Stomach (tissue), 9 donors: ENCODE measurements around the gene BCL3. TPM values are rescaled to one million over a fixed set of nuclear protein-coding genes. Genes with fewer than 3 reads are reported as not detected.

Source experiments
- DNase-seq, 2 donors: peaks; one replicate each; pipeline versions ENCODE4 v3.0.0 to v3.0.0-alpha.2; 2013 to 2019
- H3K27ac ChIP-seq, 5 donors: fragments of 200-600 bp in 4 of 5; sonication (generic) in 4 of 5; one replicate each; pipeline ENCODE4 v1.5.1; 2013 to 2019; ENCODE audit warnings: mild to moderate bottlenecking in 1 of 5, moderate library complexity in 1 of 5
- H3K27me3 ChIP-seq, 3 donors: fragments of 200-600 bp; sonication (generic); one replicate each; pipeline ENCODE4 v1.5.1; 2017 to 2019; ENCODE audit warnings: mixed run types in 1 of 3
- H3K36me3 ChIP-seq, 4 donors: fragments of 200-600 bp; sonication (generic); 1 replicate in 3 of 4; 2 replicates in 1 of 4; pipeline ENCODE4 v1.5.1; 2016 to 2019
- H3K4me1 ChIP-seq, 4 donors: fragments of 200-600 bp; sonication (generic); one replicate each; pipeline ENCODE4 v1.5.1; 2016 to 2019
- H3K4me3 ChIP-seq, 4 donors: fragments of 200-600 bp; sonication (generic) in 3 of 4; one replicate each; pipeline ENCODE4 v1.5.1; 2016 to 2019; ENCODE audit warnings: mild to moderate bottlenecking in 1 of 4
- H3K9me3 ChIP-seq, 4 donors: fragments of 200-600 bp; sonication (generic); one replicate each; pipeline ENCODE4 v1.5.1; 2016 to 2019
- CTCF ChIP-seq, 7 experiments: fragments of 450-650 bp in 4 of 7; fragments of 200-600 bp in 3 of 7; sonication (generic) in 3 of 7; IDR thresholded peaks; one replicate each; pipeline ENCODE4 v1.5.1; 2016 to 2019; ENCODE audit warnings: antibody characterized with exemption in 7 of 7, control low read depth in 2 of 7, mild to moderate bottlenecking in 1 of 7
- EP300 ChIP-seq: sonication (generic); formaldehyde crosslinking; IDR thresholded peaks from one replicate; pipeline ENCODE4 v1.6.1; 2017; ENCODE audit warnings: antibody characterized with exemption
- POLR2A ChIP-seq, 4 donors: fragments of 450-650 bp; IDR thresholded peaks; one replicate each; pipeline ENCODE4 v1.6.1; 2016; ENCODE audit warnings: antibody characterized with exemption in 4 of 4, control low read depth in 2 of 4, mild to moderate bottlenecking in 1 of 4, moderate library complexity in 1 of 4
- POLR2AphosphoS5 ChIP-seq, 3 donors: sonication (generic); formaldehyde crosslinking; IDR thresholded peaks; one replicate each; pipeline ENCODE4 v1.6.1; 2016; ENCODE audit warnings: antibody characterized with exemption in 3 of 3
- WGBS, 5 donors: extraction: QIAGEN DNeasy Blood & Tissue Kit in 3 of 5; methylation state at CpG; one replicate each; pipeline versions ENCODE4 v1.1.5 to v1.1.7; 2013 to 2018; 5-methylcytosine and 5-hydroxymethylcytosine counted together
- intact Hi-C: fragments of 100-400 bp; cut with DNase I; formaldehyde crosslinking; loops from one replicate; pipeline ENCODE4 v1.15.1; 2023; ENCODE audit warnings: low total_unique reads
- polyA plus RNA-seq, 3 donors: library from polyadenylated mRNA; stranded (reverse); fragments of 200-250 nt; gene quantifications; one replicate each; pipeline ENCODE4 v1.2.3, GENCODE V29; 2013
- total RNA-seq, 5 donors: library from RNA; depleted of rRNA; stranded (reverse); fragments of >200 nt; gene quantifications; one replicate each; pipeline versions ENCODE4 v1.1.0 to v1.2.3, GENCODE V29; 2014 to 2016
- donor health status: healthy with polysubstance abuse.
- donor health status: Bipolar disorder and iron deficiency.
- donor health status: healthy.

BCL3 gene
- total and polyA plus RNA-seq, 8 donors: 4.4 to 322 (median 79.8) TPM

- TF ChIP-seq POLR2A (IDR thresholded peaks at IDR 0.05) (no peak), EP300 (no peak), CTCF (IDR thresholded peaks at IDR 0.05) (no peak)
- DNase-seq: no peak
- Histone ChIP-seq H3K9me3 (no peaks in the 10 kb centered on the region), H3K4me1 (peaks cover 79 to 92% (median 85%) of the 10 kb centered on the region in 4 donors), H3K36me3 (peaks cover 23 to 80% (median 65%) of the 10 kb centered on the region in 4 donors), H3K27ac (peak overlapping the region; percentile 94 to 99 (median 95)), H3K4me3 (peak overlapping the region in 2 of 4 donors; percentile 56 to 75), H3K27me3 (no peaks in the 10 kb centered on the region)
- intact Hi-C loops: no loop called here
- WGBS, 5 donors: 71 to 82% (median 79%) methylated on average over 3 to 4 of the region's 4 CpGs
Measured at GRCh38 chr19:44755219-44755618, 6.7 kb downstream of the BCL3 start.

GRCh38 chr19:44756089-44756562 is 7.6 kb downstream of the BCL3 start:
- TF ChIP-seq POLR2A (IDR thresholded peaks at IDR 0.05) (no peak), EP300 (no peak), CTCF (IDR thresholded peaks at IDR 0.05) (no peak), POLR2AphosphoS5 (IDR thresholded peaks at IDR 0.05) (no peak)
- H3K4me1 ChIP-seq: peaks cover 71 to 90% (median 76%) of the 10 kb centered on the region in 4 donors
- DNase-seq: no peak
- WGBS, 5 donors: 80 to 89% (median 86%) methylated on average over 1 to 7 of the region's 7 CpGs
- intact Hi-C loops: no loop called here
- peak overlapping the region; percentile 13 to 99 (median 94) for H3K27ac ChIP-seq
- H3K27me3 ChIP-seq: no peaks in the 10 kb centered on the region
- H3K4me3 ChIP-seq: peak overlapping the region in 2 of 4 donors; percentile 50 to 75
- H3K9me3 ChIP-seq: no peaks in the 10 kb centered on the region
- H3K36me3 ChIP-seq: peaks cover 22 to 81% (median 69%) of the 10 kb centered on the region in 4 donors

- Histone ChIP-seq H3K4me1 (peaks cover 61 to 80% (median 66%) of the 10 kb centered on the region in 4 donors), H3K36me3 (peaks cover 18 to 78% (median 64%) of the 10 kb centered on the region in 4 donors), H3K27ac (peak overlapping the region; percentile 56 to 99 (median 94)), H3K27me3 (no peaks in the 10 kb centered on the region), H3K4me3 (peak overlapping the region; percentile 45 to 75 (median 48)), H3K9me3 (no peaks in the 10 kb centered on the region)
- 58 to 75% (median 65%) methylated on average over 38 to 53 of the region's 53 CpGs for WGBS, 5 donors
- TF ChIP-seq EP300: no peak
- no peak for TF ChIP-seq CTCF (IDR thresholded peaks at IDR 0.05)
- TF ChIP-seq POLR2A (IDR thresholded peaks at IDR 0.05): no peak
- peak in 2 of 3 donors; percentile 49 to 72 for TF ChIP-seq POLR2AphosphoS5 (IDR thresholded peaks at IDR 0.05)
- intact Hi-C loops: no loop called here
- DNase-seq: peak; percentile 28 to 81
Measured at GRCh38 chr19:44757057-44757734, 8.7 kb downstream of the BCL3 start.

- Histone ChIP-seq H3K27ac (peak overlapping the region; percentile 56 to 99 (median 94)), H3K9me3 (no peaks in the 10 kb centered on the region), H3K4me1 (peaks cover 53 to 77% (median 59%) of the 10 kb centered on the region in 4 donors), H3K36me3 (peaks cover 18 to 72% (median 57%) of the 10 kb centered on the region in 4 donors), H3K27me3 (no peaks in the 10 kb centered on the region), H3K4me3 (peak overlapping the region; percentile 45 to 75 (median 48))
- peak in 1 of 7 experiments; percentile 21 for TF ChIP-seq CTCF (IDR thresholded peaks at IDR 0.05)
- peak; percentile 19 to 74 (median 72) for TF ChIP-seq POLR2AphosphoS5 (IDR thresholded peaks at IDR 0.05)
- TF ChIP-seq EP300: peak; percentile 38
- TF ChIP-seq POLR2A (IDR thresholded peaks at IDR 0.05): no peak
- intact Hi-C loops: no loop called here
- 16 to 38% (median 29%) methylated on average over 55 to 68 of the region's 68 CpGs for WGBS, 5 donors
- peak; percentile 61 to 92 for DNase-seq
Measured at GRCh38 chr19:44757735-44758505, 9.4 kb downstream of the BCL3 start.
